GM21390 (cell line): ENCODE results near the gene ARHGAP23.

Experiments used
- ATAC-seq: cut with Tn5 transposase; IDR thresholded peaks from one replicate; pipeline ENCODE4 v1.9.1; 2021; ENCODE audit not compliant: unreplicated experiment

ARHGAP23 gene

GRCh38 chr17:38428112-38428642, at the start of gene ARHGAP23:
Gene ARHGAP23 (plus strand): TSS chr17:38428464. CDS start chr17:38428486, 22 bp downstream.
- no peak for ATAC-seq

GRCh38 chr17:38379448-38379847, 48.8 kb upstream of the ARHGAP23 start:
- no peak for ATAC-seq

- no peak for ATAC-seq
Observed at GRCh38 chr17:38395090-38395489, 33.2 kb upstream of the ARHGAP23 start.

GRCh38 chr17:38397227-38397626, 31.0 kb upstream of the ARHGAP23 start:
- ATAC-seq, result no peak

- no peak for ATAC-seq
Observed at GRCh38 chr17:38400286-38400685, 28.0 kb upstream of the ARHGAP23 start.

GRCh38 chr17:38401459-38401858, 26.8 kb upstream of the ARHGAP23 start:
- ATAC-seq, result no peak

- ATAC-seq, result no peak
Observed at GRCh38 chr17:38402897-38403296, 25.4 kb upstream of the ARHGAP23 start.

GRCh38 chr17:38403491-38403890, 24.8 kb upstream of the ARHGAP23 start:
- no peak for ATAC-seq

GRCh38 chr17:38404174-38404943, 23.9 kb upstream of the ARHGAP23 start:
- ATAC-seq, result no peak

GRCh38 chr17:38405654-38406053, 22.6 kb upstream of the ARHGAP23 start:
- ATAC-seq, result no peak

- no peak for ATAC-seq
Observed at GRCh38 chr17:38410201-38410600, 18.1 kb upstream of the ARHGAP23 start.

GRCh38 chr17:38415250-38416194, 12.7 kb upstream of the ARHGAP23 start:
- no peak for ATAC-seq

- ATAC-seq, result no peak
Observed at GRCh38 chr17:38416840-38417209, 11.4 kb upstream of the ARHGAP23 start.

- no peak for ATAC-seq
Observed at GRCh38 chr17:38417210-38417951, 10.9 kb upstream of the ARHGAP23 start.

- ATAC-seq, result no peak
Observed at GRCh38 chr17:38418062-38418692, 10.1 kb upstream of the ARHGAP23 start.

GRCh38 chr17:38418693-38419507, 9.4 kb upstream of the ARHGAP23 start:
- ATAC-seq, result no peak

- ATAC-seq, result no peak
Observed at GRCh38 chr17:38419508-38419981, 8.7 kb upstream of the ARHGAP23 start.

GRCh38 chr17:38420518-38420917, 7.7 kb upstream of the ARHGAP23 start:
- ATAC-seq, result no peak

- no peak for ATAC-seq
Observed at GRCh38 chr17:38421171-38421841, 7.0 kb upstream of the ARHGAP23 start.
